HepG2 (cell line): Measurements from ENCODE around the gene GRM8.

Source experiments
- ARNT2 ChIP-seq: sonication (generic); formaldehyde crosslinking; IDR thresholded peaks from 2 replicates; pipeline ENCODE4 v1.8.0; 2022; ENCODE audit warnings: mild to moderate bottlenecking, low read depth, missing genetic modification reagents, moderate library complexity
- ZNF318 ChIP-seq: sonication (generic); formaldehyde crosslinking; IDR thresholded peaks from 2 replicates; pipeline ENCODE4 v1.4.0; 2020; ENCODE audit warnings: mild to moderate bottlenecking, missing genetic modification reagents

DNA sequence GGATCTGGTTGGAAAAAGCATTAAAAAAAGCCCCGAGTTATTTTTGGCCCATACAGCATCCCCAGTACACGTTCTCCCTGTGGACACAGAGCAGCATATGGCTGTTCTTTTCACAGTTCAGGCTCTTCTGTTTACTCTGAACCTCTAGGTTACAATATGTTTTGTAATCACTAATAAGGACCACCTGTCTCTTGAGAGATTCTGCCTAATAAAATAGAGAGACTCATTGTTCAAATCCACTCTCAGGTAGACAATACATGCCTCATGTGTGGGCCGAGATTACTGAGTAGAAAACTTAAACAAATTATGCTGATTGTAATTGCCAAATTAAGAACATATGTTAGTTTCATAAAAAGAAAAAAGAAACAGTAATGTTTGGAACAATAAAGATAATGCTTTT lies 647.7 kb downstream of the GRM8 start:
- no peak for TF ChIP-seq ARNT2 (CRISPR knock-in tag)
- TF ChIP-seq ZNF318 = no peak
